ENCODE data around the gene SLC1A2. TPM values are rescaled to one million over a fixed set of nuclear protein-coding genes. Genes with fewer than 3 reads are reported as not detected.

SLC1A2 gene
- total RNA-seq, 2 donors from 2014 or later = 7.1 to 13.5 TPM

- Mint-ChIP-seq H3K27ac (no peak overlapping the region), H3K36me3 (ENCODE audit: low read depth) (no peaks in the 10 kb centered on the region), H3K4me3 (no peak overlapping the region), H3K9me3 (no peaks in the 10 kb centered on the region), H3K4me1 (no peaks in the 10 kb centered on the region), H3K27me3 (ENCODE audit: insufficient read depth) (peaks cover 11% of the 10 kb centered on the region)
- Histone ChIP-seq H3K4me3 (ENCODE audit: low read length) (no peak overlapping the region), H3K27me3 (ENCODE audit: control insufficient read depth, insufficient read depth, low read length, poor library complexity, severe bottlenecking) (no peaks in the 10 kb centered on the region), H3K27ac (ENCODE audit: low read depth, low read length) (peak overlapping the region; percentile 18), H3K9me3 (ENCODE audit: control insufficient read depth, low read length) (no peaks in the 10 kb centered on the region), H3K36me3 (ENCODE audit: control insufficient read depth, insufficient read depth, low read length) (no peaks in the 10 kb centered on the region), H3K4me1 (ENCODE audit: control insufficient read depth, insufficient read depth, low read length) (no peaks in the 10 kb centered on the region), H3K9ac (ENCODE audit: extremely low read depth, low read length, poor library complexity, severe bottlenecking) (no peak overlapping the region)
- DNase-seq = no peak
- TF ChIP-seq CTCF (conservative IDR thresholded peaks at IDR 0.05) = no peak
- WGBS, 2 experiments (ENCODE audit: insufficient coverage in 1 of 2, insufficient read length in 1 of 2) = 94 to 100% methylated on average over 1 of the region's 1 CpG
These were observed 195.4 kb downstream of the SLC1A2 start for GRCh38 chr11:35223991-35224390.

GRCh38 chr11:35223371-35223796 is 196.0 kb downstream of the SLC1A2 start:
- DNase-seq = no peak
- Mint-ChIP-seq H3K4me3 (no peak overlapping the region), H3K27me3 (ENCODE audit: insufficient read depth) (peaks cover 14% of the 10 kb centered on the region)

GRCh38 chr11:35218956-35219355 is 200.4 kb downstream of the SLC1A2 start:
- Histone ChIP-seq H3K4me1 (ENCODE audit: control insufficient read depth, insufficient read depth, low read length) (no peaks in the 10 kb centered on the region), H3K9ac (ENCODE audit: extremely low read depth, low read length, poor library complexity, severe bottlenecking) (no peak overlapping the region), H3K9me3 (ENCODE audit: control insufficient read depth, low read length) (no peaks in the 10 kb centered on the region), H3K36me3 (ENCODE audit: control insufficient read depth, insufficient read depth, low read length) (no peaks in the 10 kb centered on the region), H3K27ac (ENCODE audit: low read depth, low read length) (no peak overlapping the region), H3K4me3 (ENCODE audit: low read length) (no peak overlapping the region), H3K27me3 (ENCODE audit: control insufficient read depth, insufficient read depth, low read length, poor library complexity, severe bottlenecking) (no peaks in the 10 kb centered on the region)
- no peak for TF ChIP-seq CTCF (conservative IDR thresholded peaks at IDR 0.05)
- DNase-seq = no peak
- WGBS, 2 experiments (ENCODE audit: insufficient coverage in 1 of 2, insufficient read length in 1 of 2) = 100% methylated on average over 1 of the region's 1 CpG; no CpG with 5 or more reads in 1 of the 2 experiments
- H3K36me3 Mint-ChIP-seq (ENCODE audit: low read depth) = no peaks in the 10 kb centered on the region
- H3K27me3 Mint-ChIP-seq (ENCODE audit: insufficient read depth) = peaks cover 17% of the 10 kb centered on the region
- no peak overlapping the region for H3K27ac Mint-ChIP-seq
- no peak overlapping the region for H3K4me3 Mint-ChIP-seq
- peaks cover 10% of the 10 kb centered on the region for H3K4me1 Mint-ChIP-seq
- H3K9me3 Mint-ChIP-seq = no peaks in the 10 kb centered on the region

More at GRCh38 chr11:35223371-35223796, 196.0 kb downstream of the SLC1A2 start:
- H3K9me3 ChIP-seq (ENCODE audit: control insufficient read depth, low read length) = no peaks in the 10 kb centered on the region
- Mint-ChIP-seq H3K27ac (no peak overlapping the region), H3K36me3 (ENCODE audit: low read depth) (no peaks in the 10 kb centered on the region), H3K4me1 (no peaks in the 10 kb centered on the region), H3K9me3 (no peaks in the 10 kb centered on the region)
- no peaks in the 10 kb centered on the region for H3K4me1 ChIP-seq (ENCODE audit: control insufficient read depth, insufficient read depth, low read length)
- H3K9ac ChIP-seq (ENCODE audit: extremely low read depth, low read length, poor library complexity, severe bottlenecking) = no peak overlapping the region
- H3K36me3 ChIP-seq (ENCODE audit: control insufficient read depth, insufficient read depth, low read length) = no peaks in the 10 kb centered on the region
- no peak for TF ChIP-seq CTCF (conservative IDR thresholded peaks at IDR 0.05)
- no peak overlapping the region for H3K4me3 ChIP-seq (ENCODE audit: low read length)
- peak overlapping the region; percentile 18 for H3K27ac ChIP-seq (ENCODE audit: low read depth, low read length)
- WGBS, 2 experiments (ENCODE audit: insufficient coverage in 1 of 2, insufficient read length in 1 of 2) = 72 to 86% methylated on average over 9 of the region's 9 CpGs
- no peaks in the 10 kb centered on the region for H3K27me3 ChIP-seq (ENCODE audit: control insufficient read depth, insufficient read depth, low read length, poor library complexity, severe bottlenecking)
